ENCODE data around the gene MRFAP1L1. TPM values are rescaled to one million over a fixed set of nuclear protein-coding genes. Genes with fewer than 3 reads are reported as not detected.
A peak's percentile ranks its signal among the peaks of the same experiment; 100 is the strongest.
"Not testable (repeated sequence)": the region's sequence is repeated elsewhere in the genome, so short reads cannot be mapped to it uniquely, and the experiment has no call there.

The MRFAP1L1 gene
- total and polyA plus RNA-seq, 2 donors (not counting 1 experiment from before 2014, with no cell fraction given) = 12.5 to 57.2 TPM

- Histone ChIP-seq H2AFZ (ENCODE audit: insufficient read depth, low read depth, low read length, poor library complexity, severe bottlenecking) (peak overlapping the region; percentile 88), H4K20me1 (ENCODE audit: control insufficient read depth, insufficient read depth, low read length, poor library complexity, severe bottlenecking) (peaks cover 25% of the 10 kb centered on the region), H3K79me2 (ENCODE audit: control insufficient read depth, insufficient read depth, low read length) (peaks cover 21% of the 10 kb centered on the region), H3K36me3 (replicated peaks in 1 of 2; ENCODE audit: control extremely low read depth in 1 of 2, control insufficient read depth in 1 of 2, extremely low read depth in 1 of 2, insufficient read depth in 2 of 2, low read length in 1 of 2) (peaks cover 0 to 19% of the 10 kb centered on the region in 2 experiments), H3K4me1 (ENCODE audit: control insufficient read depth in 2 of 2, insufficient read depth in 2 of 2, low read length in 2 of 2) (peaks cover 27 to 35% of the 10 kb centered on the region in 2 donors), H3K27me3 (replicated peaks in 1 of 4; ENCODE audit: control extremely low read depth in 1 of 4, control insufficient read depth in 3 of 4, insufficient read depth in 4 of 4, low read length in 3 of 4) (no peaks in the 10 kb centered on the region), H3K9ac (ENCODE audit: low read length) (peak overlapping the region; percentile 78), H3K27ac (ENCODE audit: low read length in 2 of 2) (peak overlapping the region; percentile 67 to 71), H3K4me3 (ENCODE audit: control extremely low read depth in 1 of 5, extremely low read depth in 1 of 5, insufficient read depth in 1 of 5, low read depth in 2 of 5, low read length in 4 of 5) (peak overlapping the region; percentile 22 to 82 (median 63)), H3K4me2 (replicated peaks; ENCODE audit: low read depth, low read length, poor library complexity, severe bottlenecking) (peak overlapping the region; percentile 84), H3K9me3 (ENCODE audit: control extremely low read depth in 1 of 3, control insufficient read depth in 2 of 3, insufficient read depth in 1 of 3, low read length in 2 of 3) (peaks cover 0 to 2% (median 0%) of the 10 kb centered on the region in 3 donors)
- Mint-ChIP-seq H3K27me3 (no peaks in the 10 kb centered on the region), H3K9me3 (ENCODE audit: insufficient read depth) (no peaks in the 10 kb centered on the region), H3K27ac (peak overlapping the region; percentile 99), H3K4me3 (peak overlapping the region; percentile 91), H3K4me1 (peaks cover 43% of the 10 kb centered on the region)
- intact Hi-C loops (cut with micrococcal nuclease) = loop anchor here (1.0 to 2.0 kb wide), 7 partner anchors 34 to 394 kb away; partner anchors contain the start of genes BLOC1S4, GRPEL1, MRFAP1 and MRFAP1L1
- ChIA-PET CTCF (interaction anchor here (0.7 to 3.4 kb wide), 10 partner anchors 11 to 397 kb away, joined by 3 to 14 read pairs (median 4); partner anchors contain the start of genes BLOC1S4 and MRFAP1L1), POLR2A (interaction anchor here (0.6 to 1.9 kb wide), 10 partner anchors 14 to 235 kb away, joined by 3 to 23 read pairs (median 7); partner anchors contain the start of genes BLOC1S4, MAN2B2, MRFAP1 and MRFAP1L1)
- 1% methylated on average over 89 of the region's 89 CpGs for WGBS (ENCODE audit: insufficient coverage)
- DNase-seq (peak; percentile 97), ATAC-seq (ENCODE audit: low read depth) (peak; percentile 89)
- TF ChIP-seq CTCF (IDR thresholded peaks at IDR 0.05) (no peak), EZH2 (IDR thresholded peaks at IDR 0.05; ENCODE audit: borderline replicate concordance, insufficient read depth, low read depth, low read length, poor library complexity, severe bottlenecking) (no peak)
Measured at GRCh38 chr4:6673660-6674499, 35.8 kb downstream of the MRFAP1L1 start.

GRCh38 chr4:6673191-6673659 is 36.4 kb downstream of the MRFAP1L1 start:
- Histone ChIP-seq H3K4me2 (replicated peaks; ENCODE audit: low read depth, low read length, poor library complexity, severe bottlenecking) (peak overlapping the region; percentile 84), H3K79me2 (ENCODE audit: control insufficient read depth, insufficient read depth, low read length) (peaks cover 21% of the 10 kb centered on the region), H3K36me3 (replicated peaks in 1 of 2; ENCODE audit: control extremely low read depth in 1 of 2, control insufficient read depth in 1 of 2, extremely low read depth in 1 of 2, insufficient read depth in 2 of 2, low read length in 1 of 2) (peaks cover 0 to 16% of the 10 kb centered on the region in 2 experiments), H3K9ac (ENCODE audit: low read length) (peak overlapping the region; percentile 78), H3K4me1 (ENCODE audit: control insufficient read depth in 2 of 2, insufficient read depth in 2 of 2, low read length in 2 of 2) (peaks cover 27 to 35% of the 10 kb centered on the region in 2 donors), H2AFZ (ENCODE audit: insufficient read depth, low read depth, low read length, poor library complexity, severe bottlenecking) (peak overlapping the region; percentile 88), H3K27ac (ENCODE audit: low read length in 2 of 2) (peak overlapping the region; percentile 67 to 71), H3K4me3 (ENCODE audit: control extremely low read depth in 1 of 5, extremely low read depth in 1 of 5, insufficient read depth in 1 of 5, low read depth in 2 of 5, low read length in 4 of 5) (peak overlapping the region; percentile 22 to 82 (median 63)), H4K20me1 (ENCODE audit: control insufficient read depth, insufficient read depth, low read length, poor library complexity, severe bottlenecking) (peaks cover 25% of the 10 kb centered on the region)
- peak; percentile 55 for DNase-seq
- H3K27me3 ChIP-seq (replicated peaks in 1 of 4; ENCODE audit: control extremely low read depth in 1 of 4, control insufficient read depth in 3 of 4, insufficient read depth in 4 of 4, low read length in 3 of 4); ATAC-seq (ENCODE audit: low read depth); H3K9me3 ChIP-seq (ENCODE audit: control extremely low read depth in 1 of 3, control insufficient read depth in 2 of 3, insufficient read depth in 1 of 3, low read length in 2 of 3); intact Hi-C loops (cut with micrococcal nuclease); H3K9me3 Mint-ChIP-seq (ENCODE audit: insufficient read depth); H3K27me3 Mint-ChIP-seq: not testable (repeated sequence)
- 36% methylated on average over 10 of the region's 14 CpGs for WGBS (ENCODE audit: insufficient coverage)
- ChIA-PET POLR2A (interaction anchor here (1.2 to 1.9 kb wide), 6 partner anchors 14 to 236 kb away, joined by 3 to 23 read pairs (median 6); partner anchors contain the start of genes BLOC1S4, MAN2B2, MRFAP1 and MRFAP1L1), CTCF (interaction anchor here (1.2 to 3.4 kb wide), 4 partner anchors 13 to 201 kb away, joined by 3 to 14 read pairs (median 4); partner anchors contain the start of gene MRFAP1L1)
- peaks cover 41% of the 10 kb centered on the region for H3K4me1 Mint-ChIP-seq
- peak overlapping the region; percentile 91 for H3K4me3 Mint-ChIP-seq
- H3K27ac Mint-ChIP-seq = peak overlapping the region; percentile 99

GRCh38 chr4:6672541-6673190 is 37.0 kb downstream of the MRFAP1L1 start:
- Histone ChIP-seq H4K20me1 (ENCODE audit: control insufficient read depth, insufficient read depth, low read length, poor library complexity, severe bottlenecking) (peaks cover 25% of the 10 kb centered on the region), H3K36me3 (replicated peaks in 1 of 2; ENCODE audit: control extremely low read depth in 1 of 2, control insufficient read depth in 1 of 2, extremely low read depth in 1 of 2, insufficient read depth in 2 of 2, low read length in 1 of 2) (peaks cover 0 to 16% of the 10 kb centered on the region in 2 experiments), H3K79me2 (ENCODE audit: control insufficient read depth, insufficient read depth, low read length) (peaks cover 21% of the 10 kb centered on the region), H3K4me1 (ENCODE audit: control insufficient read depth in 2 of 2, insufficient read depth in 2 of 2, low read length in 2 of 2) (peaks cover 27 to 35% of the 10 kb centered on the region in 2 donors)
- 98% methylated on average over 17 of the region's 34 CpGs for WGBS (ENCODE audit: insufficient coverage)
- H3K9ac ChIP-seq (ENCODE audit: low read length); H3K4me2 ChIP-seq (replicated peaks; ENCODE audit: low read depth, low read length, poor library complexity, severe bottlenecking); ATAC-seq (ENCODE audit: low read depth); H2AFZ ChIP-seq (ENCODE audit: insufficient read depth, low read depth, low read length, poor library complexity, severe bottlenecking); intact Hi-C loops (cut with micrococcal nuclease); H3K9me3 ChIP-seq (ENCODE audit: control extremely low read depth in 1 of 3, control insufficient read depth in 2 of 3, insufficient read depth in 1 of 3, low read length in 2 of 3); H3K27me3 ChIP-seq (replicated peaks in 1 of 4; ENCODE audit: control extremely low read depth in 1 of 4, control insufficient read depth in 3 of 4, insufficient read depth in 4 of 4, low read length in 3 of 4); H3K9me3 Mint-ChIP-seq (ENCODE audit: insufficient read depth); H3K27me3 Mint-ChIP-seq; H3K4me3 ChIP-seq (ENCODE audit: control extremely low read depth in 1 of 5, extremely low read depth in 1 of 5, insufficient read depth in 1 of 5, low read depth in 2 of 5, low read length in 4 of 5); DNase-seq; H3K27ac ChIP-seq (ENCODE audit: low read length in 2 of 2): not testable (repeated sequence)
- POLR2A ChIA-PET = interaction anchor here (1.2 to 1.6 kb wide), 5 partner anchors 14 to 98 kb away, joined by 3 to 23 read pairs (median 8); partner anchors contain the start of genes BLOC1S4, MAN2B2, MRFAP1 and MRFAP1L1
- H3K4me1 Mint-ChIP-seq = peaks cover 40% of the 10 kb centered on the region
- H3K4me3 Mint-ChIP-seq = peak overlapping the region; percentile 91
- H3K27ac Mint-ChIP-seq = peak overlapping the region; percentile 99
- CTCF ChIA-PET = interaction anchor here (1.0 to 3.4 kb wide), 4 partner anchors 12 to 370 kb away, joined by 3 to 14 read pairs (median 3); partner anchors contain the start of gene TADA2B
